HG03520 (cell line): Measurements from ENCODE around the gene RPS15.
"Not testable (repeated sequence)": the region's sequence is repeated elsewhere in the genome, so short reads cannot be mapped to it uniquely, and the experiment has no call there.

Source experiments
- ATAC-seq: cut with Tn5 transposase; IDR thresholded peaks from one replicate; pipeline ENCODE4 v1.9.1; 2021; ENCODE audit warnings: mild to moderate bottlenecking, moderate library complexity; ENCODE audit not compliant: unreplicated experiment

The RPS15 gene

GRCh38 chr19:1433119-1434039 is 4.8 kb upstream of the RPS15 start:
- ATAC-seq: no peak

GRCh38 chr19:1434040-1434366 is 4.2 kb upstream of the RPS15 start:
- no peak for ATAC-seq

- ATAC-seq: no peak
These were observed 3.6 kb upstream of the RPS15 start for GRCh38 chr19:1434577-1435060.

GRCh38 chr19:1435378-1435989 is 2.7 kb upstream of the RPS15 start:
- no peak for ATAC-seq

GRCh38 chr19:1437609-1438008 is 587 bp upstream of the RPS15 start:
- no peak for ATAC-seq

- no peak for ATAC-seq
These were observed 748 bp downstream of the RPS15 start for GRCh38 chr19:1438933-1439354.

- ATAC-seq: not testable (repeated sequence)
These were observed 1.6 kb downstream of the RPS15 start for GRCh38 chr19:1439525-1440417.

GRCh38 chr19:1440418-1440801 is 2.2 kb downstream of the RPS15 start:
- no peak for ATAC-seq

GRCh38 chr19:1441022-1441426 is 2.8 kb downstream of the RPS15 start:
- ATAC-seq: no peak

GRCh38 chr19:1441677-1442438 is 3.7 kb downstream of the RPS15 start:
- ATAC-seq: no peak

GRCh38 chr19:1445185-1445931 is 7.2 kb downstream of the RPS15 start:
- ATAC-seq: peak; percentile 51

- ATAC-seq: no peak
These were observed 7.9 kb downstream of the RPS15 start for GRCh38 chr19:1445932-1446712.

GRCh38 chr19:1446713-1447481 is 8.7 kb downstream of the RPS15 start:
- ATAC-seq: no peak

- no peak for ATAC-seq
These were observed 9.3 kb downstream of the RPS15 start for GRCh38 chr19:1447504-1447903.

GRCh38 chr19:1447944-1448343 is 9.7 kb downstream of the RPS15 start:
- ATAC-seq: no peak

GRCh38 chr19:1449467-1450442 is 11.6 kb downstream of the RPS15 start, which contains the start of gene APC2:
APC2 (plus strand) TSS chr19:1450121; CDS start chr19:1453002, 2,881 bp downstream.
- no peak for ATAC-seq
